ENCODE data around the gene SPEN. TPM values are rescaled to one million over a fixed set of nuclear protein-coding genes. Genes with fewer than 3 reads are reported as not detected.

The SPEN gene
- total RNA-seq, 1 experiment from 2014 or later, result 58.3 TPM

- no peak overlapping the region for H3K4me3 ChIP-seq (ENCODE audit: low read depth in 2 of 2, low read length in 2 of 2)
- ChIA-PET POLR2A (no interaction called here), CTCF (interaction anchor here (0.6 kb wide), 1 partner anchor 8 kb away, joined by 4 read pairs; no protein-coding TSS in a partner anchor)
- TF ChIP-seq SIN3A (IDR thresholded peaks at IDR 0.05; ENCODE audit: borderline replicate concordance, insufficient read depth, low read depth, low read length), result no peak
- no peak for TF ChIP-seq TCF7L2 (IDR thresholded peaks at IDR 0.05; ENCODE audit: low read depth, low read length)
- TF ChIP-seq, protein P1, sequence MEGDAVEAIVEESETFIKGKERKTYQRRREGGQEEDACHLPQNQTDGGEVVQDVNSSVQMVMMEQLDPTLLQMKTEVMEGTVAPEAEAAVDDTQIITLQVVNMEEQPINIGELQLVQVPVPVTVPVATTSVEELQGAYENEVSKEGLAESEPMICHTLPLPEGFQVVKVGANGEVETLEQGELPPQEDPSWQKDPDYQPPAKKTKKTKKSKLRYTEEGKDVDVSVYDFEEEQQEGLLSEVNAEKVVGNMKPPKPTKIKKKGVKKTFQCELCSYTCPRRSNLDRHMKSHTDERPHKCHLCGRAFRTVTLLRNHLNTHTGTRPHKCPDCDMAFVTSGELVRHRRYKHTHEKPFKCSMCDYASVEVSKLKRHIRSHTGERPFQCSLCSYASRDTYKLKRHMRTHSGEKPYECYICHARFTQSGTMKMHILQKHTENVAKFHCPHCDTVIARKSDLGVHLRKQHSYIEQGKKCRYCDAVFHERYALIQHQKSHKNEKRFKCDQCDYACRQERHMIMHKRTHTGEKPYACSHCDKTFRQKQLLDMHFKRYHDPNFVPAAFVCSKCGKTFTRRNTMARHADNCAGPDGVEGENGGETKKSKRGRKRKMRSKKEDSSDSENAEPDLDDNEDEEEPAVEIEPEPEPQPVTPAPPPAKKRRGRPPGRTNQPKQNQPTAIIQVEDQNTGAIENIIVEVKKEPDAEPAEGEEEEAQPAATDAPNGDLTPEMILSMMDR (IDR thresholded peaks at IDR 0.05), result no peak
- H3K4me1 ChIP-seq (ENCODE audit: control insufficient read depth, insufficient read depth, low read length), result peaks cover 32% of the 10 kb centered on the region
- H3K36me3 ChIP-seq (ENCODE audit: control insufficient read depth, insufficient read depth, low read length), result no peaks in the 10 kb centered on the region
- BruUV-seq (replicated peaks), result TSS peak; percentile 23
- no peak for ATAC-seq
- DNase-seq (ENCODE audit: low read depth, low spot score), result no peak
- no peak overlapping the region for H3K27ac ChIP-seq (ENCODE audit: low read length)
- H3K27me3 ChIP-seq (ENCODE audit: control insufficient read depth, insufficient read depth, low read length), result no peaks in the 10 kb centered on the region
- H3K9me3 ChIP-seq (ENCODE audit: control insufficient read depth, insufficient read depth, low read depth, low read length), result no peaks in the 10 kb centered on the region
- intact Hi-C loops (cut with micrococcal nuclease; ENCODE audit: unreplicated experiment) (no loop called here), in situ Hi-C loops (cut with HindIII; ENCODE audit: low pct_unique_long_range_greater_than_20kb, low sequenced_read_pairs) (no loop called here)
These were observed 34.5 kb downstream of the SPEN start for GRCh38 chr1:15881961-15882360.

DNA sequence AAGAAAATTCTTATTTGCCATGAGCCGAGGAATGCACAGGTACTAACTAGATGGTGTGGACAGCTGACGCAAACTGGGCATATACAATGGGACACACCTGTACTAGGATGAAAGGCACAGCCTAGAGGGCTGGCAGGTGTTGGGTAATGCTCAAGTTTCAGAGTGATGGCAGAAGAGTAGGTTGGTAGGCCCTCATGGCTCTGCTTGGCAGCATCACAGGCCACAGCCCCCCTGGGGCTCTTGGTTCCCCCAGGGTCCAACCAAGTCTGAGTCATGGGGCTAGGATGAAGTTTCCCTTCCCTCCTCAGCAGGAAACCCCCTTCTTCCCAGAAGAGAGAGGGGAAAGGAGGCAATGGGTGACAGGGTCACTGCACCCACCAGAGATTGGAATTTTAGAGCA is 35.2 kb downstream of the SPEN start:
- ChIA-PET POLR2A (no interaction called here), CTCF (no interaction called here)
- in situ Hi-C loops (cut with HindIII; ENCODE audit: low pct_unique_long_range_greater_than_20kb, low sequenced_read_pairs), result no loop called here
- BruUV-seq (replicated peaks), result no TSS peak
- Histone ChIP-seq H3K36me3 (ENCODE audit: control insufficient read depth, insufficient read depth, low read length) (no peaks in the 10 kb centered on the region), H3K27ac (ENCODE audit: low read length) (no peak overlapping the region), H3K27me3 (ENCODE audit: control insufficient read depth, insufficient read depth, low read length) (no peaks in the 10 kb centered on the region), H3K9me3 (ENCODE audit: control insufficient read depth, insufficient read depth, low read depth, low read length) (no peaks in the 10 kb centered on the region), H3K4me1 (ENCODE audit: control insufficient read depth, insufficient read depth, low read length) (peaks cover 32% of the 10 kb centered on the region), H3K4me3 (ENCODE audit: low read depth in 2 of 2, low read length in 2 of 2) (no peak overlapping the region)
- intact Hi-C loops (cut with micrococcal nuclease; ENCODE audit: unreplicated experiment), result no loop called here
- no peak for DNase-seq (ENCODE audit: low read depth, low spot score)
- ATAC-seq, result no peak
- TF ChIP-seq TCF7L2 (IDR thresholded peaks at IDR 0.05; ENCODE audit: low read depth, low read length) (no peak), SIN3A (IDR thresholded peaks at IDR 0.05; ENCODE audit: borderline replicate concordance, insufficient read depth, low read depth, low read length) (no peak), POLR2AphosphoS5 (IDR thresholded peaks at IDR 0.05; ENCODE audit: low read depth, low read length) (no peak)
- TF ChIP-seq, protein P2, sequence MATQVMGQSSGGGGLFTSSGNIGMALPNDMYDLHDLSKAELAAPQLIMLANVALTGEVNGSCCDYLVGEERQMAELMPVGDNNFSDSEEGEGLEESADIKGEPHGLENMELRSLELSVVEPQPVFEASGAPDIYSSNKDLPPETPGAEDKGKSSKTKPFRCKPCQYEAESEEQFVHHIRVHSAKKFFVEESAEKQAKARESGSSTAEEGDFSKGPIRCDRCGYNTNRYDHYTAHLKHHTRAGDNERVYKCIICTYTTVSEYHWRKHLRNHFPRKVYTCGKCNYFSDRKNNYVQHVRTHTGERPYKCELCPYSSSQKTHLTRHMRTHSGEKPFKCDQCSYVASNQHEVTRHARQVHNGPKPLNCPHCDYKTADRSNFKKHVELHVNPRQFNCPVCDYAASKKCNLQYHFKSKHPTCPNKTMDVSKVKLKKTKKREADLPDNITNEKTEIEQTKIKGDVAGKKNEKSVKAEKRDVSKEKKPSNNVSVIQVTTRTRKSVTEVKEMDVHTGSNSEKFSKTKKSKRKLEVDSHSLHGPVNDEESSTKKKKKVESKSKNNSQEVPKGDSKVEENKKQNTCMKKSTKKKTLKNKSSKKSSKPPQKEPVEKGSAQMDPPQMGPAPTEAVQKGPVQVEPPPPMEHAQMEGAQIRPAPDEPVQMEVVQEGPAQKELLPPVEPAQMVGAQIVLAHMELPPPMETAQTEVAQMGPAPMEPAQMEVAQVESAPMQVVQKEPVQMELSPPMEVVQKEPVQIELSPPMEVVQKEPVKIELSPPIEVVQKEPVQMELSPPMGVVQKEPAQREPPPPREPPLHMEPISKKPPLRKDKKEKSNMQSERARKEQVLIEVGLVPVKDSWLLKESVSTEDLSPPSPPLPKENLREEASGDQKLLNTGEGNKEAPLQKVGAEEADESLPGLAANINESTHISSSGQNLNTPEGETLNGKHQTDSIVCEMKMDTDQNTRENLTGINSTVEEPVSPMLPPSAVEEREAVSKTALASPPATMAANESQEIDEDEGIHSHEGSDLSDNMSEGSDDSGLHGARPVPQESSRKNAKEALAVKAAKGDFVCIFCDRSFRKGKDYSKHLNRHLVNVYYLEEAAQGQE (IDR thresholded peaks at IDR 0.05; ENCODE audit: insufficient read depth in 1 of 2, low read depth in 2 of 2, low read length in 1 of 2), result no peak
- TF ChIP-seq, protein P1 (IDR thresholded peaks at IDR 0.05), result no peak

All from Panc1 (cell line).